ENCODE data around the gene ARFGAP3.

GRCh38 chr22:42788021-42788420 is 69.1 kb downstream of the ARFGAP3 start:
- no peak for TF ChIP-seq CTCF (IDR thresholded peaks at IDR 0.05)
- no peak for TF ChIP-seq POLR2A (IDR thresholded peaks at IDR 0.05)
